BLaER1 (cell line): ENCODE results near the gene HMOX1.
"Not testable (repeated sequence)": the region's sequence is repeated elsewhere in the genome, so short reads cannot be mapped to it uniquely, and the experiment has no call there.

ENCODE experiments used
- H3K27ac ChIP-seq: shearing (Covaris generic); formaldehyde crosslinking; 2 replicates; pipeline ENCODE4 v1.8.1; 2022
- H3K27me3 ChIP-seq: shearing (Covaris generic); formaldehyde crosslinking; 2 replicates; pipeline ENCODE4 v1.8.1; 2022
- H3K36me3 ChIP-seq: shearing (Covaris generic); formaldehyde crosslinking; 2 replicates; pipeline ENCODE4 v1.8.1; 2022
- H3K4me1 ChIP-seq: shearing (Covaris generic); formaldehyde crosslinking; 2 replicates; pipeline ENCODE4 v1.8.1; 2022
- H3K4me2 ChIP-seq: shearing (Covaris generic); formaldehyde crosslinking; 2 replicates; pipeline ENCODE4 v1.8.1; 2022
- H3K4me3 ChIP-seq: shearing (Covaris generic); formaldehyde crosslinking; 2 replicates; pipeline ENCODE4 v1.8.1; 2022
- H3K9ac ChIP-seq: shearing (Covaris generic); formaldehyde crosslinking; 2 replicates; pipeline ENCODE4 v1.8.1; 2022
- H3K9me3 ChIP-seq: shearing (Covaris generic); formaldehyde crosslinking; 2 replicates; pipeline ENCODE4 v1.8.1; 2022
- H4K20me1 ChIP-seq: shearing (Covaris generic); formaldehyde crosslinking; 2 replicates; pipeline ENCODE4 v1.8.1; 2022
- Cebpa-rat ChIP-seq: shearing (Covaris generic); IDR thresholded peaks from 2 replicates; pipeline ENCODE4 v1.8.1; 2022

Gene HMOX1

DNA sequence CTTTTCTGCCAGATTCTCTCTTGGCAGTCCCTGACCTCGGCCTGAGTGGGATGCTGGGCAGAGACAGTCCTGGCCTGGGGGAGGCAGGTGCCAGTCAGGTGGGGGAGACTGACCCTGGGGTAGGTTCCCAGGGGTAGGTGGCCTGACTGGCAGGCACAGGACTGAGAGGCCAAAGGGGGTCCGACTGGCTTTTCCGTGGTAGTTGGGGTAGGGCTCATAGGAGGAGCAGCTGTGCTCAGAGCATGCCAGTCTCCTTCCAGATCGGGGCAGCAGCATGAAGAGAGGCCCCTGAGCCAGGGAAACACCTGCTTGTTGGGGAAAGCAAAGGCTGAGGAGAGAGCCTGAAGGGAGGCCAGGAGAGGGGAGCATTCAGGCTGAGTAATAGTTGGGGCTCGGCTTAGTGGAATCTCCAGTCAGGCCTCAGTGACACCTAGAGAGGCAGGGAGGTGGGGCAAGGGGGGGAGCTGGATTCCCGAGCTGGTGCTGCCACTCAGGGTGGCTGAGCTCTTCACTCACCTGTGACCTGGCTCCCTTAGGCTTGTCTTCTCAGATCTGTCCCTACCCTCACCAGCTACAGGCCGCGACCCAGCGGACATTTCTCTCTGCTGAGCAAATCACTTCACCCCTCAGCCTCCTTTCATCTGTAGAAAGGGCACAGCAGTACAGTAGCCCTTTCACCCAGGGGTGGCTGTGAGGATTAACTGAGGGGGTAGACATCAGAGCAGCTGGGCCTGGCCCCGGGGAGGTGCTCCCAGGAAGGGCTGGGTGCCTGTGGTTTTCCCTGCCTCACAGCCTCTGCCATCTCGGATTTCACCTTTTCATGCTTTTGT lies 45.3 kb downstream of the HMOX1 start:
- Histone ChIP-seq H3K4me1 (peaks cover 16% of the 10 kb centered on the region), H4K20me1 (peaks cover 74% of the 10 kb centered on the region), H3K36me3 (peaks cover 94% of the 10 kb centered on the region), H3K27me3 (no peaks in the 10 kb centered on the region), H3K4me2 (peak overlapping the region; percentile 33), H3K9ac (peak overlapping the region; percentile 27; the same call in 1 of the 2 replicates), H3K27ac (peak overlapping the region; percentile 54), H3K4me3 (no peak overlapping the region), H3K9me3 (no peaks in the 10 kb centered on the region)
- TF ChIP-seq Cebpa-rat = no peak

DNA sequence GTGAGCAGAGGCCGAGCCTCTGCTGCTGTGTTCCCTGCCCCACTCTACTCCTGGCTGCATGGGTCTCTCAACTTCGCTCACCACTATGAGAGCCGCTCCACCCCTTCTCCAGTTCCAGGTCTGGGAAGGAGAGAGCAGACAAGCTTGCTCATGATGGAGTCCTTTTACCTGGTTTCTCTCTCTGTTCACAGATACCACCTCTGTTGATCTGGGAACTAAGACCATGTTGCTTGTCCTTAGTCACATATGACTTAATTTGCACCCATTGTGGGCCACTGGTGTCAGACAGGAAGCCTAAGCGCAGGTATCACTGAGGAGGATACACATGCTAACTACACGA lies 45.9 kb downstream of the HMOX1 start:
- peaks cover 68% of the 10 kb centered on the region for H4K20me1 ChIP-seq
- peaks cover 16% of the 10 kb centered on the region for H3K4me1 ChIP-seq
- peak overlapping the region; percentile 33; the same call in 1 of the 2 replicates for H3K4me2 ChIP-seq
- TF ChIP-seq Cebpa-rat = no peak
- H3K4me3 ChIP-seq = no peak overlapping the region
- H3K36me3 ChIP-seq = peaks cover 94% of the 10 kb centered on the region
- H3K9me3 ChIP-seq = no peaks in the 10 kb centered on the region
- H3K27ac ChIP-seq = peak overlapping the region; percentile 54; the same call in 1 of the 2 replicates
- H3K27me3 ChIP-seq = no peaks in the 10 kb centered on the region
- peak overlapping the region; percentile 27; the same call in 1 of the 2 replicates for H3K9ac ChIP-seq

DNA sequence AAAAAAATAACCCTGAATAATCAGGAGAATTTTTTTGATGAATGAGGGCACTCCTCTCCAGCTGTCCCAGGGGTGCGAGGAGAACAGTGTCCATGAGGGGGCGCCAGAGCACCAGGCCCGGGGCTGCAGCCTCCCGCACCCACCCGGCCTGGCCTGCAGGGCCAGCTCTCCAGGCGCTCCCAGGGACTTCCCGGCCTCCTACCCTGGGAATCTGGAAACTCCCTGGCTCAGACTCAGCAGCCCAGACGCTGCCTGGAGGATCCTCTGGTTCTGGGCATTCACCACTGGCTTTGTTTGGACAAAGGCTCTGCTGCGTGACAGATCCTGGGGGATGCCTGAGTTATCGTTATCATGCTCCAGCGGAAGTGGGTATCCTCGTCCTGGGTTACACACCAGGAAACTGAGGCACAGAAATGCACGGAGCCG lies 50.0 kb downstream of the HMOX1 start:
- peaks cover 28% of the 10 kb centered on the region for H4K20me1 ChIP-seq
- no peak overlapping the region for H3K4me3 ChIP-seq
- peaks cover 23% of the 10 kb centered on the region for H3K9me3 ChIP-seq
- H3K4me2 ChIP-seq = no peak overlapping the region
- no peak overlapping the region for H3K9ac ChIP-seq
- H3K27ac ChIP-seq = no peak overlapping the region
- peaks cover 91% of the 10 kb centered on the region for H3K36me3 ChIP-seq
- H3K27me3 ChIP-seq = no peaks in the 10 kb centered on the region
- no peak for TF ChIP-seq Cebpa-rat
- H3K4me1 ChIP-seq = peaks cover 16% of the 10 kb centered on the region

DNA sequence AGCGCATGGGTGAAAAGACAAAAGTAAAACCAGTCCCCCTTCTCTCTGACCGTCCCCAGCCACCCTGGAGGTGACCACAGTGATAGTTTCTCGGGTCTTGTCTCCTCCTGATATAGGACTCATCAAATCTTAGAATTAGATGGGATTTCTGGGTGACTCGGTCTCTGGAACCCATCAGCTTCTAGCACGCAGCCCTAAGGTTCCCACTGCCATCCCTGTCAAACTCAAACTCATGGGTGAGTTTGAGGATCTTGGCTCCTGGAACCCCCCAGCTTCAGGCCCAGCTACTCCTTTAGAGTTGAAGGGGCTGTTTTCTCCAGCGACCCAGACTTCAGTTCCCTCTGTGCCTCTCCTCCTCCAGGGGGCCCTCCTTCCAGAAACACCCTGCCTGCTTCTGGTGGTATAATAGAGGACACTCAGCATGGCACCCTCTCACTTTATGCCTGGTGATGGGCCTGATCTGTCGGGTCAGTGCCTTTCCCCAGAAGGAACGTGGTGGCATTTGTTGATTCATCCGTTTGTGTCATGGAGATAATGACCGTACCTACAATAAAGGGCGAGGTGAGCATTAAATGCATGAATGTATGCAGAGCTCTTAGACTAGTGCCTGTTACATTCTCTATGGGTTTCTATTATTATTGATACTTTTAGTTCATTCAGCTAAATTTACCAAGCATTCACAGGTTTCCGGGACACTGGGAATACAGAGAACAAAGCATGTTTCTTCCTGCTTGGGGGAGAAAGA lies 50.8 kb downstream of the HMOX1 start:
- Histone ChIP-seq H3K27ac (no peak overlapping the region), H3K4me1 (peaks cover 9% of the 10 kb centered on the region), H3K27me3 (no peaks in the 10 kb centered on the region), H3K36me3 (peaks cover 90% of the 10 kb centered on the region), H3K9ac (no peak overlapping the region), H4K20me1 (peaks cover 21% of the 10 kb centered on the region), H3K9me3 (peaks cover 23% of the 10 kb centered on the region), H3K4me2 (no peak overlapping the region), H3K4me3 (no peak overlapping the region)
- TF ChIP-seq Cebpa-rat = no peak

DNA sequence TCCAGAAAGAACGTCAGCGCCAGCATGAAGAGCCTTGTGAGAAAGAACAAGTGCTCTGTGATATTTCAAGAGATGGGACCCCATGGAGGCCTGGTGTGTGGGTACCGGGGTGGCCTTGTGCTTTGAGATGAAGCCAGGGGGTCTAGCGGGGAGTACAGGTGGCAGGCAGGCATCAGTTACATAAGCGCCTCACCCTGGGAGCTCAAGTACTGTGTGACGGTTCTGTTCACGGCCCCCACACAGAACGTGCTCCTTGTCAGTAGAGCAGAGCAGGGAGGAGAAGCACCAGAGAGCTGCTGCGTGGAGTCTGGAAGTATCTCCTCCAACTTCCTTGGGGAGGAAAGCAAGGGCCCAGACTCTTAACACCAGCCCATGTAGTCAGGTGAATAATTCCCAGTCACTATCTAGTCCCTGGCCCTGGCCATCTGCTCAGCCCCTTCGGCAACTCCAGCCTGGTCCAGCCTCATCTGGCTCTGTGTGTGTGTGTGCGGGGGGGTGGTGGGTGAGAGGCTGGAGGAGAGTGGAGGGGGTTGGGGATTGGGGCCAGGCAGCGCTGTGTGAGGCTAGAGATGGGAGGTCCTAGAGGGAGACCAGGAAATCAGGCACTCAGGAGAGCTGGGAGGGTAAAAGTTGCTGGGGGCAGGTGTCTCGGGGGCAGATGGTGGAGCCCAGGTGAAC lies 51.5 kb downstream of the HMOX1 start:
- no peaks in the 10 kb centered on the region for H3K27me3 ChIP-seq
- H4K20me1 ChIP-seq = peaks cover 16% of the 10 kb centered on the region; the same call in 1 of the 2 replicates
- 0 out of 2 replicates have a peak, but pooled peaks cover 6% of the 10 kb centered on the region for H3K4me1 ChIP-seq
- H3K36me3 ChIP-seq = peaks cover 92% of the 10 kb centered on the region
- no peak overlapping the region for H3K4me3 ChIP-seq
- no peak overlapping the region for H3K4me2 ChIP-seq
- no peak for TF ChIP-seq Cebpa-rat
- no peak overlapping the region for H3K27ac ChIP-seq
- H3K9me3 ChIP-seq = peaks cover 23% of the 10 kb centered on the region
- no peak overlapping the region for H3K9ac ChIP-seq

DNA sequence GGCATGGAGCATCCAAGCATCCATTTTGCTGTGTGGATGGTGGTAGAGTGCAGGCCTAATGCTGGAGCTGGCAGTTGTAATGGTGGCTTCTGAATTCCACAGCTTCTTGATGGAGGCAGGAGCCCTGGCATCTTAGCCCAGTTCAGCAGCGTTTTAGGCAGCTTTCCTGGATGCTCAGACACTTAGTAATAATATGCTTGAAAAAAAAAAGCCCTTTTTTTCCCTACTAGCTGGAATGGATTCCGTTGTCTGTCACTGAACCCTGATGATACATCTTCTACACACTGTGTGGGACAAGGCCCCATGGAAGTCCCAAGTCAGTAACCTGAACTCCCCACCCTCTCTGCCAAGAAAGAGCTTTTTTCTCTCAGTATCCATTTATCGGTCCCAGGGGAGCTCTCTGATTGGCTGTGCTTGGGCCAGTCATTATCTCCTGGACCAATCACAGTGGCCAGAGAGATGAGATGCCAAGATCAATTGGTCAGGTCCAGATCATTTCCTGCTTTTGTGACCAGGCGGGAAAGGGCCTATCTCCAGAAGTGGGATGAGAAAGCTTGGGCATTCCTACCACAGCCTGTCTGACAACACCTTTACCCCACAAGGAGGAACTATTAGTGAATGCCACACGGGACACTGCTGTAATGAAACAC lies 53.3 kb downstream of the HMOX1 start:
- Histone ChIP-seq H4K20me1 (peaks cover 15% of the 10 kb centered on the region; the same call in 1 of the 2 replicates), H3K27me3 (no peaks in the 10 kb centered on the region), H3K9ac (no peak overlapping the region), H3K4me3 (no peak overlapping the region), H3K4me1 (0 out of 2 replicates have a peak, but pooled peaks cover 6% of the 10 kb centered on the region), H3K9me3 (peaks cover 23% of the 10 kb centered on the region), H3K27ac (no peak overlapping the region), H3K36me3 (peaks cover 83% of the 10 kb centered on the region), H3K4me2 (no peak overlapping the region)
- TF ChIP-seq Cebpa-rat = no peak

DNA sequence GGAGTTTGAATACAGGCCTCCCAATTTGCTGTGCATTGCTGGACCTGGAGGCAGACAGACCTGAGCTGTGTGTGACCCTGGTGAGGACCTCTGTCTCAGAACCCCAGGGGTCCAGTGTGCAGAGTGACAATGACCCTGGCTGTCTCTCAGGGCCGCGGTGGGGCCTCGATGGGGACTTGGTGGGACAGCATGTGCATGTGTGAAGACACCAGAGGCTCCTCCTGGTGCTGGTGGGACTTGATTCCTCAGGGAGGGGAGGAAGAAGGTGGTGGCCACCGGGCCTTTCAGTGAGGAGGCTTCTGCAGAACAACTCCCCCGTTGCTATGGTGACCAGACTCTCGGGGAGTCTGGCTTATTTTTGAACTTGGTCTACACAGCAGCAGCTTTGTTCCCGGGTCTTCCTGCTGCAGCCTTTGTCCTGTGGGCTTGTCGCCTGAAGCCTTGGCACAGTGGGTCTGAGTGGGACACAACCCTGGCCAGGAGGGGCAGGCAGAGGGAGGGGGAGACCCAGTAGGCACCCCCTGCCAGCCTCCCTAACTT lies 54.4 kb downstream of the HMOX1 start:
- Histone ChIP-seq H3K27ac (no peak overlapping the region), H3K4me1 (0 out of 2 replicates have a peak, but pooled peaks cover 6% of the 10 kb centered on the region), H3K9me3 (peaks cover 23% of the 10 kb centered on the region), H4K20me1 (peaks cover 4% of the 10 kb centered on the region; the same call in 1 of the 2 replicates), H3K4me2 (no peak overlapping the region), H3K27me3 (no peaks in the 10 kb centered on the region), H3K36me3 (peaks cover 72% of the 10 kb centered on the region), H3K9ac (no peak overlapping the region), H3K4me3 (no peak overlapping the region)
- no peak for TF ChIP-seq Cebpa-rat

DNA sequence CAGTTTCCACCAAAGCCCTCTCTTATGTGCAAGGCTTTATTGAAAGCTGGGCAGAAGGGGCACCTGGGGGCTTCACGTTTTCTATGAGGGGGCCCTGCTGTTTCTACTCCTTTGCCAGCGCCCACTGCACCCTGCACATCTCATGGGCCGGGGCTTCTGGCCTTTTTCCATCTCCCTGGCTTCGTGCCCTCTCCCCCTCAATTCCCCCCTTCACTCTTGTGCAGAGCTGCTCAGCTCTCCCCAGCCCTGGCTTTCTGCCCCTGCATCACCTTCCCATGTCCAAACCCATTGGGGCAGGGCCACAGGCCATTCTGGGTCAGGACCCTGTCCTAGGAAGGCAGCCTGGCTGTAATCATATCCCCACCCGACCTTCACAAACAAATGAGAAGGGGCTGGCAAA lies 55.5 kb downstream of the HMOX1 start:
- Histone ChIP-seq H3K9me3 (peaks cover 23% of the 10 kb centered on the region), H3K27ac (no peak overlapping the region), H3K36me3 (peaks cover 64% of the 10 kb centered on the region), H3K4me2 (no peak overlapping the region), H4K20me1 (no peaks in the 10 kb centered on the region), H3K4me1 (0 out of 2 replicates have a peak, but pooled peaks cover 6% of the 10 kb centered on the region), H3K27me3 (no peaks in the 10 kb centered on the region), H3K4me3 (no peak overlapping the region), H3K9ac (no peak overlapping the region)
- no peak for TF ChIP-seq Cebpa-rat

DNA sequence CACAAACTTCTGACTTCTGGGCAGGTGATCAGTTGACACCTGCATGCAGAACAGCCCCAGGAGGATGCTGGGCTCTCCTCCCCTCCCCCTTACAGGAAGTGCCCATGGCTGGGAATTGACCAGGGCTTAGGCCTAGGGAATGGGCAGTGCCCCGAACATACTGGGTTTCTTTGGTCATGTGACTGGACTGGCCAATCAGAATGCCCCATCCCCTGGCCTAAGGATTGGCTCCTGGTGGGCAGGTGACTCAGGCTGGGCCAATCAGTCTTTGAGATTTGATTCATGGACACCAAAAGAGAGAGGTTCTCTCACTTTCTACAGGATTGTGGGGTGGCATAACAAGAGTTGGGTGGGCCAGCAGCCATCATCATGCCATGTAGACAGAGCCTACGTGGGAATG lies 56.2 kb downstream of the HMOX1 start:
- Histone ChIP-seq H3K9me3 (peaks cover 21% of the 10 kb centered on the region), H3K4me1 (0 out of 2 replicates have a peak, but pooled peaks cover 6% of the 10 kb centered on the region), H3K9ac (no peak overlapping the region), H3K27me3 (no peaks in the 10 kb centered on the region), H3K4me2 (no peak overlapping the region), H3K36me3 (peaks cover 60% of the 10 kb centered on the region), H3K4me3 (no peak overlapping the region), H3K27ac (no peak overlapping the region), H4K20me1 (no peaks in the 10 kb centered on the region)
- no peak for TF ChIP-seq Cebpa-rat

DNA sequence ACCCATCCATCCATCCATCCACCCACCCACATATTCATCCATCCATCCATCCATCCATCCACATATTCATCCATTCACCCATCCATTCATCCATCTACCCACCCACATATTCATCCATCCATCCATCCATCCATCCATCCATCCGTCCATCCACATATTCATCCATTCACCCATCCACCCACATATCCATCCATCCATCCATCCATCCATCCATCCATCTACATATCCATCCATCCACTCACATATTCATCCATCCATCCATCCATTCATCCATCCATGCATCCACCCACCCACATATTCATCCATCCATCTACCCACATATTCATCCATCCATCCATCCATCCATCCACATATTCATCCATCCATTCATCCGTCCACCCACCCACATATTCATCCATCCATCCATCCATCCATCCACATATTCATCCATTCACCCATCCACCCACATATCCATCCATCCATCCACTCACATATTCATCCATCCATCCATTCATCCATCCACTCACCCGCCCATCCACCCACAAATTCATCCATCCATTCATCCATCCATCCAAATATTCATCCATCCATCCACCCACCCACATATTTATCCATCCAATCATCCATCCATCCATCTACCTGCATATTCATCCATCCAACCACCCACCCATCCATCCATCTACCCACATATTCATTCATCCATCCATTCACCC lies 57.9 kb downstream of the HMOX1 start:
- not testable (repeated sequence) for H3K27ac ChIP-seq, H3K9me3 ChIP-seq, H3K4me3 ChIP-seq, H3K27me3 ChIP-seq, H3K4me2 ChIP-seq, H4K20me1 ChIP-seq, H3K9ac ChIP-seq
- H3K4me1 ChIP-seq = peaks cover 11% of the 10 kb centered on the region
- peaks cover 42% of the 10 kb centered on the region for H3K36me3 ChIP-seq
